GM10266 (cell line): ENCODE measurements around the gene MICAL3.
"Not testable (repeated sequence)": the region's sequence is repeated elsewhere in the genome, so short reads cannot be mapped to it uniquely, and the experiment has no call there.

Source experiments
- DNase-seq: peaks from one replicate; pipeline ENCODE4 v3.0.0; 2012; ENCODE audit errors: extremely low spot score
- CTCF ChIP-seq: IDR thresholded peaks from 2 replicates; pipeline ENCODE4 v1.5.1; 2012; ENCODE audit warnings: mild to moderate bottlenecking, low read depth; ENCODE audit not compliant: control insufficient read depth, insufficient read depth; ENCODE audit errors: missing control alignments

MICAL3 gene

DNA sequence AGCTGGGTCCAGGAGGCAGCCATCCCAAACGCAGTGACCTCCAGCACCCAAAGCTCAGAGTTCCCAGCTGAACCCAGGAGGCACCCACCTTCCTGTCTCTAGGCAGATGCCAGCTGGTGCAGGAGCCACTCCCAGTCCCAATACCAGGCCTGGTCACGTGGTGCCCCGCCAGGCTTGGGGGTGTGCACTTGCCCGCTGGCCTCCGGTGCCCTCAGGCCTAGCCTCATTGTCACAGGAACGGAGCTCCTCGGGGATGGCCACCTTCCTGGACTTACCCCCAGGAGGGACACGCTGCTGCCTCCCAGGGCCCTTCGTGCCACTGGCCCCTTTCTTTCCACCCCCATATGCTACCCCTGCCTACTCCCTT, 254.7 kb downstream of the MICAL3 start:
- no peak for DNase-seq
- no peak for TF ChIP-seq CTCF

GRCh38 chr22:17769013-17769715, 255.2 kb downstream of the MICAL3 start:
- no peak for DNase-seq
- TF ChIP-seq CTCF, result no peak

GRCh38 chr22:17767233-17768065, 256.9 kb downstream of the MICAL3 start:
- TF ChIP-seq CTCF, result no peak
- peak; percentile 69 for DNase-seq

DNA sequence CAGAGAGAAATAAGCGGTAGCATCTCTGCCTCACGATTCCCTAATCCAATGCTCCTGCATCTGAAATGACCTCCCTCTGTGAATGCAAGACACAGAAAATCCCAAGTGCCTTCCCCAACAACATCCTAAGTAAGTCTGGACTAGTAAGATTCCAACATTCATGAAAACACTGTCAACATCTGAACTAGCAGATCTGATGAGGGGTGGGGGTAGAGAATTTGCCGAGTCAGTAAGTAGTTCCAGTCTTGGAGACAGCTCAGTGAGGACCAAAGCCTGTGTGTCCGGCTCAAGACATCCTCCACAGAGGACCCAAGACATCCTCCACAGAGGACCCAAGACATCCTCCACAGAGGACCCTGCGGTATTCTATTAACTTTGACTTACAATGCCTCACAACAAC, 259.5 kb downstream of the MICAL3 start:
- not testable (repeated sequence) for DNase-seq

- DNase-seq, result no peak
These were observed 260.3 kb downstream of the MICAL3 start for GRCh38 chr22:17764036-17764435.

GRCh38 chr22:17763442-17763841, 260.9 kb downstream of the MICAL3 start:
- not testable (repeated sequence) for DNase-seq

More at GRCh38 chr22:17764036-17764435, 260.3 kb downstream of the MICAL3 start:
- TF ChIP-seq CTCF, result no peak

DNA sequence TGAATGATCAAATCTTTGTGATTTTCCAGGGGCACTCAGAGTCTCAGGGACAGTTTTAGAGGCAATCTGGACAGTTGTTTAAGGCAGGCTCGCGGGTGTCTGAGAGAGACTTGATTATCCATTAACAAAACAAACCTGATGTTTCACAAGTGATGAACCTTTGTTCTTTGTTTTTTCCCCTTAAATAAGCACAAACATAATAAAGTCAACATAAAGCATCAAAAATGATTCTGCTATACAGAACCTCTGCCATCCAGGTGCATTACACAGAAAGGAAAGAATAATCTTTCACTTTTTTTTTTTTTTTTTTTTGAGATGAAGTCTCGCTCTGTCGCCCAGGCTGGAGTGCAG, 263.2 kb downstream of the MICAL3 start:
- no peak for TF ChIP-seq CTCF
- DNase-seq, result no peak

GRCh38 chr22:17754233-17754925, 270.0 kb downstream of the MICAL3 start:
- peak; percentile 32 for DNase-seq
- TF ChIP-seq CTCF, result peak; percentile 49
